ENCODE measurements around the gene GATAD2B.

Gene GATAD2B

GRCh38 chr1:153768316-153769181, 154.2 kb downstream of the GATAD2B start:
- TF ChIP-seq SIN3A (IDR thresholded peaks at IDR 0.05; ENCODE audit: borderline replicate concordance, insufficient read depth, low read length) (no peak), POLR2AphosphoS5 (IDR thresholded peaks at IDR 0.05; ENCODE audit: low read depth, low read length) (no peak), TAF1 (IDR thresholded peaks at IDR 0.05; ENCODE audit: borderline replicate concordance, insufficient read depth, low read length) (no peak), FOXP2 (optimal IDR thresholded peaks at IDR 0.05; ENCODE audit: borderline replicate concordance, extremely low read depth, extremely low read length, insufficient read depth) (no peak), REST (IDR thresholded peaks at IDR 0.05; ENCODE audit: insufficient read depth in 1 of 2, low read depth in 2 of 2, low read length in 2 of 2) (no peak)

- TF ChIP-seq POLR2AphosphoS5 (IDR thresholded peaks at IDR 0.05; ENCODE audit: low read depth, low read length) = no peak
These were observed 155.3 kb downstream of the GATAD2B start for GRCh38 chr1:153767519-153767918.

GRCh38 chr1:153764310-153764709, 158.5 kb downstream of the GATAD2B start:
- TF ChIP-seq TAF1 (IDR thresholded peaks at IDR 0.05; ENCODE audit: borderline replicate concordance, insufficient read depth, low read length) = no peak
- no peak for TF ChIP-seq REST (IDR thresholded peaks at IDR 0.05; ENCODE audit: insufficient read depth in 1 of 2, low read depth in 2 of 2, low read length in 2 of 2)
- TF ChIP-seq SIN3A (IDR thresholded peaks at IDR 0.05; ENCODE audit: borderline replicate concordance, insufficient read depth, low read length) = no peak
- no peak for TF ChIP-seq FOXP2 (optimal IDR thresholded peaks at IDR 0.05; ENCODE audit: borderline replicate concordance, extremely low read depth, extremely low read length, insufficient read depth)
- no peak for TF ChIP-seq POLR2AphosphoS5 (IDR thresholded peaks at IDR 0.05; ENCODE audit: low read depth, low read length)

GRCh38 chr1:153763365-153764225, 159.2 kb downstream of the GATAD2B start:
- no peak for TF ChIP-seq REST (IDR thresholded peaks at IDR 0.05; ENCODE audit: insufficient read depth in 1 of 2, low read depth in 2 of 2, low read length in 2 of 2)
- TF ChIP-seq POLR2AphosphoS5 (IDR thresholded peaks at IDR 0.05; ENCODE audit: low read depth, low read length) = no peak
- no peak for TF ChIP-seq FOXP2 (optimal IDR thresholded peaks at IDR 0.05; ENCODE audit: borderline replicate concordance, extremely low read depth, extremely low read length, insufficient read depth)
- no peak for TF ChIP-seq TAF1 (IDR thresholded peaks at IDR 0.05; ENCODE audit: borderline replicate concordance, insufficient read depth, low read length)
- TF ChIP-seq SIN3A (IDR thresholded peaks at IDR 0.05; ENCODE audit: borderline replicate concordance, insufficient read depth, low read length) = no peak

GRCh38 chr1:153760440-153760839, 162.3 kb downstream of the GATAD2B start:
- TF ChIP-seq FOXP2 (optimal IDR thresholded peaks at IDR 0.05; ENCODE audit: borderline replicate concordance, extremely low read depth, extremely low read length, insufficient read depth) = no peak
- no peak for TF ChIP-seq POLR2AphosphoS5 (IDR thresholded peaks at IDR 0.05; ENCODE audit: low read depth, low read length)
- no peak for TF ChIP-seq REST (IDR thresholded peaks at IDR 0.05; ENCODE audit: insufficient read depth in 1 of 2, low read depth in 2 of 2, low read length in 2 of 2)
- no peak for TF ChIP-seq TAF1 (IDR thresholded peaks at IDR 0.05; ENCODE audit: borderline replicate concordance, insufficient read depth, low read length)
- no peak for TF ChIP-seq SIN3A (IDR thresholded peaks at IDR 0.05; ENCODE audit: borderline replicate concordance, insufficient read depth, low read length)

Data from PFSK-1 (cell line).